GM20000 (cell line): ENCODE measurements around the gene TECPR1.

Experiments used
- DNase-seq: peaks from one replicate; pipeline ENCODE4 v3.0.0; 2012; ENCODE audit warnings: low spot score
- TF ChIP-seq, protein P1 (sequence below): IDR thresholded peaks from 2 replicates; pipeline ENCODE4 v1.5.1; 2012; ENCODE audit warnings: mild to moderate bottlenecking, control low read depth; ENCODE audit errors: extremely low read depth, missing control alignments

Gene TECPR1

DNA sequence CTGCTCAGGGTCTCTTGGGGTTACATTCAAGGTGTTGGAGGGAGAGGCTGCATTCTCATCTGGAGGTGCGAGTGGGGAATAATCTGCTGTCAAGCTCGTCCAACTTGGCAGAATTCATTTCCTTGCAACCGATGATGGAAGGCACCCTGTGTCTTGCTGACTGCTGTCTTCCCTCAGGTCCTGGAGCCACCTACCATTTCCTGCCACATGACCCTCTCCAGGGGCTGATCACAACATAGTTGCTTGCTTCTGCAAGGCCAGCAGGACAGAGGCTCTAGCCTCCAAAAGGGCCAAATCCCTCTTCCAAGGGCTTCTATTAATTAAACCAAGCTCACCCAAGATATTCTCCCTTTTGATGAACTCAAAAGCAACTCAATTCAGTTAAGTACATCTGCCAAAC, 15.3 kb upstream of the TECPR1 start:
- TF ChIP-seq, protein P1, sequence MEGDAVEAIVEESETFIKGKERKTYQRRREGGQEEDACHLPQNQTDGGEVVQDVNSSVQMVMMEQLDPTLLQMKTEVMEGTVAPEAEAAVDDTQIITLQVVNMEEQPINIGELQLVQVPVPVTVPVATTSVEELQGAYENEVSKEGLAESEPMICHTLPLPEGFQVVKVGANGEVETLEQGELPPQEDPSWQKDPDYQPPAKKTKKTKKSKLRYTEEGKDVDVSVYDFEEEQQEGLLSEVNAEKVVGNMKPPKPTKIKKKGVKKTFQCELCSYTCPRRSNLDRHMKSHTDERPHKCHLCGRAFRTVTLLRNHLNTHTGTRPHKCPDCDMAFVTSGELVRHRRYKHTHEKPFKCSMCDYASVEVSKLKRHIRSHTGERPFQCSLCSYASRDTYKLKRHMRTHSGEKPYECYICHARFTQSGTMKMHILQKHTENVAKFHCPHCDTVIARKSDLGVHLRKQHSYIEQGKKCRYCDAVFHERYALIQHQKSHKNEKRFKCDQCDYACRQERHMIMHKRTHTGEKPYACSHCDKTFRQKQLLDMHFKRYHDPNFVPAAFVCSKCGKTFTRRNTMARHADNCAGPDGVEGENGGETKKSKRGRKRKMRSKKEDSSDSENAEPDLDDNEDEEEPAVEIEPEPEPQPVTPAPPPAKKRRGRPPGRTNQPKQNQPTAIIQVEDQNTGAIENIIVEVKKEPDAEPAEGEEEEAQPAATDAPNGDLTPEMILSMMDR, result no peak
- DNase-seq, result no peak

DNA sequence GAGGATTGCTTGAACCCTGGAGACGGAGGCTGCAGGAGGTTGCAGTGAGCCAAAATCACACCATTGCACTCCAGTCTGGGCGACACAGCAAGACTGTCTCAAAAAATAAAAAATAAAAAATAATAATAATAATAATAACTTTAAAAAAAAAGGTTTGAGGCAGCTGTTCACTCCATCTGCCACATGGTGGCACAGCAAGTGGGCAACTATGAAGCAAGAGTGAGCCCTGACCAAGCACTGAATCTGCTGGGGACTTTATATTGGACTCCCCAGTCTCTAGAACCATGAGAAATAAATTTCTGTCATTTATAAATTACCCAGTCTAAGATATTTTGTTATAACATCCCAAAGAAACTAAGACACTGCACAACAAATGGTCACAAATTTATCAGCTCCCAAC, 14.8 kb upstream of the TECPR1 start:
- DNase-seq, result no peak
- TF ChIP-seq, protein P1, result peak; percentile 4

DNA sequence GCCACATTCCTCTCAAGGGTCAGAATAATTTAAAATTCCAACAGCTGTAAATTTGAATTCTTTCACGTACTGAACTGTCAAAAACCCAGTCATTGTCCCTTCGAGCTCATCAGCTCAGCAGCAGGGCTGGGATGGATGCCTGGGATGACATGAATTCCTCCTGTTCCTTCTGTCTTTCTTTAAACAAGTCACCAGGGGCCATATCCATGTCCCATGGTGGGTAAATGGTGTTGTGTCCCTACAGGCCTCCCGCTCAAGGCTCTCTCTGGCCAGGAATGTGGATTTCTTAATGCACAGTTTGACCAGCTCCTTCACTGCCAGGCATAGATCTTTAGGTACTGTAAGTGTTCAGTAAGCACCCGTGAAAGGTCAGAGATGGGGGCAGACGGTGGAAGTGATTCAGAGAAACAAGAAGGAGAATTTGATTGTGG, 13.8 kb upstream of the TECPR1 start:
- TF ChIP-seq, protein P1, result no peak
- DNase-seq, result no peak

DNA sequence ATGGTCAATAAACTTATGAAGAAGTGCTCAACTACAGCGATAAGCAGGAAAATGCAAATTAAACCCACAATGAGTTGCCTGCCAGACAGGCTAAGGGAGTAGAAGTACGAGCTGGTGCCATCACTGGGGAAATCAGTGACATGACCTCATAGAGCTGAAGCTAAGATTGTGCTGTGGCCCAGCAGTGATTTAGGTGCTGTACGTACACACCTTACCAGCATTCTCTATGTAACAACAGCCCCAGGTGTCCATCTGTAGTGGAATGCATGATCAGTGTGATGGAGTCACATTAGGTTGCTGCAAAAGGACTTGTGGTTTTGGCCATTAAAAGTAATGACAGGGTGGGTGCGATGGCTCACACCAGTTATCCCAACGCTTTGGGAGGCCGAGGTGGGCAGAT, 5.7 kb upstream of the TECPR1 start:
- TF ChIP-seq, protein P1, result no peak
- no peak for DNase-seq

DNA sequence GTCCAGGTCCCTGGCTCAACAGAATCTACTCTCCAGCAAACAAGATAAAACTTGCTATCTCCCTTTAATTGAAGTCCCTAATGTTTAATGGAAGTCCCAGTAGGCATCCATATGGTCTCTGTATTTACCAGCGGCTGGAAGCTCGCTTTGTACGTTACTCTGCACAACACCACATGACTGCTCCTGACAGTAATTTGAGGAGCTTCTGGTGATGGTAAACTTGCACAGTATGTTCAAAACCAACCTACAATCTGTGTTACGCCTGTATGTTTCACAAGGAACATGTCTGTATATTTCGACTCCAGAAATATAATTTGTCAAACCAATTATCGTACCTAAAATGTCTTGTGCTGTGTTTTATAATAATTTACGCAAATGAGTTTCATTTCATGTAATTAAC, 4.4 kb upstream of the TECPR1 start:
- no peak for DNase-seq
- TF ChIP-seq, protein P1, result no peak

DNA sequence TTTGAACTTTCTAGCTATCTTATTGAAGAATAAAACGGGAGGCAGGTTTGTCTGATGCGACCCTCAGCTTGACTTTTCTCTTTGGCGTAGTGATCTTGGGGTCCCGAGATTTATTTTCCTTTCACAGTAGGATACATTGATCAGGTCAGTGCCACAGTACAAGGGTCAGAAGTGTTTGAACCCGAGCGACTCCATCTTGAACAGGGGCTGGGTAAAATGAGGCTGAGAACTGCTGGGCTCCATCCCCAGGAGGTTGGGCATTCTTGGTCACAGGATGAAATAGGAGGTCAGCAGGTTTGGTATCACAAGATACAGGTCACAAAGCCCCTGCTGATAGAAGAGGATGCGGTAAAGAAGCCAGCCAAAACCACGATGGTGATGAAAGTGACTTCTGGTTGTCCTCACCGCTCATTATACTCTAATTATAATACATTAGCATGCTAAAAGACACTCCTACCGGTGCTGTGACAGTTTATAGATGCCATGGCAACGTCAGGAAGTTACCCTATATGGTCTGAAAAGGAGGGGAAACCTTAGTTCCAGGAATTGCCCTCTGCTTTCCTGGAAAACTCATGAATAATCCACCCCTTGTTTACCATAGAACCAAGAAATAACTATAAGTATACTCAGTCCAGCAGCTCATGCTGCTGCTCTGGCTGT, 3.0 kb upstream of the TECPR1 start:
- TF ChIP-seq, protein P1, result no peak
- DNase-seq, result no peak

DNA sequence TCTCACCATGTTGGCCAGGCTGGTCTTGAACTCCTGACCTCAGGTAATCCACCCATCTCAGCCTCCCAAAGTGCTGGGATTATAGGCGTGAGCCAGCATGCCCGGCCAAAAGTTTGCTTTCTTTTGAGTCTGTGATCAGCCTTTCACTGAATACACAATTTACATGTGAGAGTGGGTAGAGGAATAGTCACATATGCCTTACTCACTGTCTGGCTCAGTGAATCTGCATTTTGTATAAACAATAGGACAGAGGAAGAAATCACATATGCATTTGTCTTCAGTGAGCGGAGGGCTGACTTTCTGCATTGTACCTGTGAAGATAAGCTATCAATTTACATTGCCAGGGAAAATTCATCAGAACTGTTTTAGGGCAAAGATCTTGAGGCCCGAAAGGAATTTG, 2.5 kb upstream of the TECPR1 start:
- no peak for DNase-seq
- TF ChIP-seq, protein P1, result no peak
